Measurements from ENCODE around the gene ST6GALNAC1.

Gene ST6GALNAC1

GRCh38 chr17:76643553-76644148 lies at the start of gene ST6GALNAC1:
Gene ST6GALNAC1 (minus strand): TSS chr17:76643757. CDS start chr17:76643638, 119 bp downstream.
- in situ Hi-C loops (cut with HindIII; ENCODE audit: low sequenced_read_pairs): loop anchor here (10.0 kb wide), 2 partner anchors 69 to 71 kb away; partner anchors contain the start of gene MXRA7

- in situ Hi-C loops (cut with HindIII; ENCODE audit: low sequenced_read_pairs): no loop called here
Measured at GRCh38 chr17:76691379-76692191, 48.0 kb upstream of the ST6GALNAC1 start.

GRCh38 chr17:76690596-76691280 lies 47.2 kb upstream of the ST6GALNAC1 start:
- in situ Hi-C loops (cut with HindIII; ENCODE audit: low sequenced_read_pairs): no loop called here

GRCh38 chr17:76689859-76690258 lies 46.3 kb upstream of the ST6GALNAC1 start:
- in situ Hi-C loops (cut with HindIII; ENCODE audit: low sequenced_read_pairs): no loop called here

GRCh38 chr17:76688165-76688622 lies 44.6 kb upstream of the ST6GALNAC1 start:
- in situ Hi-C loops (cut with HindIII; ENCODE audit: low sequenced_read_pairs): no loop called here

GRCh38 chr17:76687298-76688164 lies 44.0 kb upstream of the ST6GALNAC1 start:
- in situ Hi-C loops (cut with HindIII; ENCODE audit: low sequenced_read_pairs): no loop called here

- in situ Hi-C loops (cut with HindIII; ENCODE audit: low sequenced_read_pairs): no loop called here
Measured at GRCh38 chr17:76686538-76687297, 43.2 kb upstream of the ST6GALNAC1 start.

- in situ Hi-C loops (cut with HindIII; ENCODE audit: low sequenced_read_pairs): no loop called here
Measured at GRCh38 chr17:76685846-76686245, 42.3 kb upstream of the ST6GALNAC1 start.

GRCh38 chr17:76685366-76685765 lies 41.8 kb upstream of the ST6GALNAC1 start:
- in situ Hi-C loops (cut with HindIII; ENCODE audit: low sequenced_read_pairs): no loop called here

- in situ Hi-C loops (cut with HindIII; ENCODE audit: low sequenced_read_pairs): no loop called here
Measured at GRCh38 chr17:76684756-76685155, 41.2 kb upstream of the ST6GALNAC1 start.

- in situ Hi-C loops (cut with HindIII; ENCODE audit: low sequenced_read_pairs): no loop called here
Measured at GRCh38 chr17:76683921-76684745, 40.6 kb upstream of the ST6GALNAC1 start.

GRCh38 chr17:76683011-76683755 lies 39.6 kb upstream of the ST6GALNAC1 start:
- in situ Hi-C loops (cut with HindIII; ENCODE audit: low sequenced_read_pairs): no loop called here

GRCh38 chr17:76682296-76682695 lies 38.7 kb upstream of the ST6GALNAC1 start:
- in situ Hi-C loops (cut with HindIII; ENCODE audit: low sequenced_read_pairs): no loop called here

- in situ Hi-C loops (cut with HindIII; ENCODE audit: low sequenced_read_pairs): no loop called here
Measured at GRCh38 chr17:76681222-76682137, 37.9 kb upstream of the ST6GALNAC1 start.

- in situ Hi-C loops (cut with HindIII; ENCODE audit: low sequenced_read_pairs): no loop called here
Measured at GRCh38 chr17:76679239-76679638, 35.7 kb upstream of the ST6GALNAC1 start.

- in situ Hi-C loops (cut with HindIII; ENCODE audit: low sequenced_read_pairs): no loop called here
Measured at GRCh38 chr17:76678330-76678729, 34.8 kb upstream of the ST6GALNAC1 start.

GRCh38 chr17:76677406-76677805 lies 33.8 kb upstream of the ST6GALNAC1 start:
- in situ Hi-C loops (cut with HindIII; ENCODE audit: low sequenced_read_pairs): no loop called here

Measured in endothelial cell of hepatic sinusoid (primary cell).